Measurements from ENCODE around the gene GPR39.

GPR39 gene

DNA sequence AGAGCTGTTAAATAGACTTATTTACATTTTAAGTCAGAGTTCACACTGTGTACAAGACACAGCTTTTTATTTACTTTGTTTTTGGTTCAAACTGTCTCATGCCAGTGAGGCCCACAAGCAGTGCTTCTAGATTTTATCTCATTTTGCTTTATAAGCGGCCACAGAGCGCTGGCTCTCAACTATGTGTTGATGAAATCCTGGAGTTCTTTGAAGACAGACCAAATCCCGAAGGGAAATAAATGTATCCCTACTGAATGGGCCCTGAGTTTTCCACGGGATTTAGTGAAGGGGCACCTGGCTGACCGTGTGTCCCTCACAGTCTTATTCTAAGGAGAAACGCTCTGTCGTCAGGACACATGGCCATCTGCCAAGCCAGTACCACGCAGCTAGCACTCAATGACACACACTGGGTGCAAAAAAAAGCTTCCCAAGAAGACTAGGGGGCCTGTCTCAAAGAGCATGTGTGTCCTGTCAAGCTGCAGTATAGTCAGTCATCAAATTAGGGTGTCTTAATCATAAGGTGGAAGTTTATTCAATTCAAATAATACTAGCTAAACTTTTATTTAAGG lies 230.0 kb downstream of the GPR39 start:
- DNase-seq = no peak

DNA sequence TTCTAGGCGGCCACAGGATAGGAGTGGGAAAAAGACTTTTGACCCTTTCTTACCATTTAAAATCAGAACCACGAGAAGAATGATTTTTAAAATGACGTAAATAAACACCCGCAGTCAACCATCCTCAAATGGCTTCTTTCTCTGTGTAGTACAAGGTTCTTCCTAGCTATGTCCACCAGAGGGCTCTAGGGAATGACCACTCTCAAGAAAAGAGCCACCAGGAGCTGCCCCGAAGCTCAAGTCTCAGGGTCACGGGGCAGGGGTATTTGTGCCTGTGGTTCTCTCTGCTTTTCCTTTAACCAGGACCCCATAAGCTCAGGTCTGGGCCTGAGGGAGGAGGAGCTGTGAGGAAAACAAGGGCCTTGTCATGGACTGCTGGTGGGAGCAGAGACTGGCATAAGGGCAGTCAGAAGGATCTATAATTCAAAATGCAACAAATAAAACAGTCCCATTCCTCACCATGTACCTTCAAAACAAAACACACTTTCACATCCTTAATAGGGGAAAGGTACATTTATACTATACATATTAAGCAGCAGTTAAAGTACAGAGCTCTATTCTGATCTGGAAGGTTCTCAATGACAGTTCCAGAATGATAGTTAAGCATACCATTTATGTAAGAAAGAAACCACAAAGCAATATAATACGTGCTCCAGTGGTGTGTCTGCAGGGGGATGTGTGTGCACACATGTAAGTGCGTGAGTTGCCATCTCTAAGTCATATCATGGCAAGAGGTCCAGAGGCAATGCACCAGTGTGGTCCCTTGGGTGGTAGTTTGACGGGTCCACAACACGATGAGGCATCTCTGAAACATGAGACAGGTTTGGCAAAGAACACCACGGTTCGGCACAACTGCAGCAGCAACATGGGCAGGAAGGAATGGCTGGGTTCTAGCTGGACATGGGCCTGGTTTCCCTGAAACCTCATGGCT lies 234.8 kb downstream of the GPR39 start:
- DNase-seq = peak; percentile 30

DNA sequence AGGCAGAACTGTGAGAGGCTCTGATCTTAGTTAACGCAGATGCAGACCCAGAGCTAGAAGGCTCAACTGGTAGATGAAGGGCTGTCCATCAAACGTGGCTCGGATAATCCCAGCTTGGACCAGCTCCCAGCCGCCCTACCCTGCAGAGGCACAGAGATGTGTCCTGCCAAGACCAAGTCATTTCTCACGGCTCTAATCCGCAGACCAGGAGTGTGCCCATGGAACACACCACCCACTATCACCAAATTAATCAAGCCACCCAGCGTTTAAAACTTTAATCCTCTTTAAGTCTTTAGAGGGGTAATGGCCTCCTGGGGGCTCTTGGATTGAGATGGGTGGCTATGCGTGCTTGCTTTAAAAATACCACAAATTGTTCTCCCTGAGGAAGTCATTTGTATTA lies 235.9 kb downstream of the GPR39 start:
- DNase-seq = no peak

DNA sequence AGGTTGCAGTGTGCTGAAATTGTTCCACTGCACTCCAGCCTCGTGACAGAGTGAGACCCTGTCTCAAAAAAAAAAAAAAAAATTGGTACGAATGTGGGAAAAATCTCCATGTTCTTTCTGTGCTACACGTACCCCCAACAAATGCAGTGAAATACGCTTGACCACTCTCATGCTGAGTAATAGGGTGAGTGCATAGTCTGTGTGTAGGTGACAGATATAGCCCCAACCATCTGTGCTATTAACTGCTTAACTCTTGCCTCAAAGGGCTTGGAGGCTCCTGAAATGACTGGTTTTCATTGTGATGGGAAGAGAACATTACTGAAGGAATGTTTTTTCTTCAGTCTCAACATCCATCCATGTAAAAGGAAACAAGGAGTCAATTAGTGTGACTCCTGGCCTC lies 237.7 kb downstream of the GPR39 start:
- DNase-seq = no peak

DNA sequence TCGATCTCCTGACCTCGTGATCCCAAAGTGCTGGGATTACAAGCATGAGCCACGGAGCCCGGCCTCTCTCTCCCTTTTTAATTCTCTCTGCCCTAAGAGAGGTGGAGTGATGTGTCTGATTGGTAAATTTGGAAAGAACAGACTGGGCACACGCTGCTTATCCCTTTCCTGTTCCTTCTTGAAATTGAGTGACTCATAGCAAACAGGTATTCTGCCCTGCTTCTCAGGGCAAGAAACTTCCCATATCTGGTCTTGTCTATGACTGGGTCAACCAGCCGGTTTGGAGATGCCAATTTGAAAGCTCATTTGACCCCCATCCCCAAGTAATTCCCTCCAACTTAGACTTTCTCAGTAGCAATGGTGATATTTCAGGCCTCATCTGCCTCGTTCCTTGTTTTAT lies 238.4 kb downstream of the GPR39 start:
- DNase-seq = no peak

DNA sequence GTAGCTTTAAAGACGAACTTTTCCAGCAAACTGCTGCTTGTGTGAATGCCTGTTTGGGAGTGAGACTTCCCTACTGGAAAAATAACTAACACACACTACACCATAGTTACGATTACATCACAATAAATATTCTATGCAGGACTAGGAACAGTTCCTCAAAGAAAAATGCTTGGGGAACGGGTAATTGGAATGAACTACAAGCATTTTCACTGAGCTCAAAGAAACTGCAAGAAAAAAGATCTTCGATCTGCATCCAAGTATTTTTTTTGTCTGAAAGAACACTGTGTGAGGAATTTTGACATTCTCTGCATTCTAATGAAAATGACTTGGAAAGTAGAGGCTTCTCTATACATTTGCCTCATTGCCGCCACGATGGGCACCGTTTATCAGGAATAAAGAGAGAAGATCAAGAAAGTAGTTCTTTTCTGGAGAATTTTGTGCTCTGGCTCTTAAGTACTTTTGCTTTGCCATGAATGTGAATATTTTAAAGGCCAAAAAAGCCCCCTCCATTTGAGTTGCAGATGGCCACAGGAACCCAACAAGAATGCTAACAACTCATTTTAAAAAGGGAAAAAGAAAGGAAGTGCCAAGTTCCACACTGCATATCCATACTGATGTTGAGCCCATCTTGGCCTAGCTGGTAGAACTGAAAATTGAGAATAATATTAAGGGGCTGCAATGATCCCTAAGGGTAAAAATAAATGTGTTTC lies 239.8 kb downstream of the GPR39 start:
- DNase-seq = no peak

DNA sequence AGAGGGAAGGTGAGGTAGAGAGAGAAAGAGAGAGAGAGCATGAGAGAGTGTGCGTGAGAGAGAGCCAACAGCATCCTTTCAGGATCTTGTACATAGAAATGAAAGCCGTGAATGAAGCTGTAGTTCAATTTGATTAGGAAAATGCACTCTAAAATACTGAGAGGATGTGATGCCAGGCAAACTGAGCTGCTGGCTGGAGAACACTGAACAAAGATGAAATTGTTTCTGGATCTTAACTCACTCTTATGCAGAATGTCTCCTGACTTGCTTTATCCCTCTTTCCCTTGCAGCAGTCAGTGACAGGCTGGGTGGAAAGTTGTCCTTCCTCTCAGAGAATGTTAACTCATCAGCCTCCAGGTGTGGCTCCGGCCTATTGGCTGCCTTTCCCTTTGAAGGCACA lies 242.7 kb downstream of the GPR39 start:
- no peak for DNase-seq

DNA sequence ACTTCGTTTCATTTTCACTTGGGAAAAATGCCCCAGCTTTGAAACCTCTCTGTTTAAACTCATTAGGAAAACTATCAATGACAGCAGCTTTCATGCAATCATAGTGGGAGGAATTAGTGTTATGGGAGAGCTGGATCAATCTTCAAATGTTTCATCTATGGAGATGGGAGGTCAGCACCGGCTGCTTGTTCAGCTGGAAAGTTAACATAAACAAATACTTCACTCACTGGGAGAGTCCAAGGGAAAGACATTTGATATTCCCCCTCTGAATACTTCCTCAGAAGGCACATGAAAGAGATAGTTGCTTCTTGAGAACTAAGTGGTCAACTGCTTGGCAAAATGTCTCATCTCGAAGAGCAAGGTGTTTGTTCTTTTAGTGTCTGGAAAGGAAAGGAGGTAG lies 246.1 kb downstream of the GPR39 start:
- no peak for DNase-seq

DNA sequence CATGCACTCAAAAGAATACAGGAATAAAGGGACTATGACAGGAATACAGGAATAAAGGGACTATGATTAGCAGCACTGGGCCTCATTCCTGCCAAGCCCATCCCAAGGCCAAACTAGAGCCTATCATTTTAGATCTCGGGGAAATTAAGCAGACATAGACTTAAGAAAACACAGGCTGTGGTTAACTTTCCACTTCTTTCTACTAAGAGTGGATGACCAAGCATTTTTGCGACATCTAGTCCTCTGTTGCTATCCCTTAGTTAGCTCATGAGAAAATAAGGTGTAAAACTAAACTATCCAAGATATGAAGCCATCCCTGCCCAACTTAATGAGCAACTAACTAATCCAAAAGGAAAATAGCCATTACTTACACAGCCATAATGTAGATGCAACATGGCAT lies 247.5 kb downstream of the GPR39 start:
- no peak for DNase-seq

DNA sequence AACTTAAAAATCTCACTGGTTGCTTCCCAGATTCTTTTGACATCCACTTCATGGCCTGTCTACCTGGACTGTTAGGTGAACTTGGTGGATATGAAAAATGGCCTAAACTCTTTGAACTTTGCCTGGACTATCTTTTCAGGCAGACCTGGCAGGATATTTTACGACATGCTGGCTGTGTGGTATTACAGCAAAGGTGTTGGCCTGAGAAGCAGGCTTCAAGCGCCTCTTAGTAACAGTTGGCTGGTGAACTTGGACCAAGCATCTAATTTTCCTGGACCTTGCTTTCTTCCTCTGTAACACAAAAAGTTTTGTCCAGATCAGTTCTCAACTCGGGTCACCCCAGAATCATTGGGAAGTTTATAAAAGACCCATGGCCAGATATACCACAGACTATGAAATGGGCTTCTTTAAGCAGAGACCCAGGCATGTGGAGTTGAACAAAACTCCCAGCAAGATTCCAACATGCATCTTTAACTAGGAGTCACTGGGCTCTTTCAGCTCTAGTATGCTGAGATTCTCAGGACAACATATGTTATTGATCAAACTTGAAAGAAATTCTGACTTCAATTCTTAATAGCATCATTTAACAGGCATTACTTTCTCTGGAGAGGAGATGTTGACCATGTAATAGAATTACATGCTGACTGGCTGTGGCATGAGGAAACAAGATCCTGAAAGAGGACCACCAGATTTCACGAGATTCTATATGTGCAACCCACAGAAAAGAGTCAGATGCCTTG lies 249.0 kb downstream of the GPR39 start:
- no peak for DNase-seq

DNA sequence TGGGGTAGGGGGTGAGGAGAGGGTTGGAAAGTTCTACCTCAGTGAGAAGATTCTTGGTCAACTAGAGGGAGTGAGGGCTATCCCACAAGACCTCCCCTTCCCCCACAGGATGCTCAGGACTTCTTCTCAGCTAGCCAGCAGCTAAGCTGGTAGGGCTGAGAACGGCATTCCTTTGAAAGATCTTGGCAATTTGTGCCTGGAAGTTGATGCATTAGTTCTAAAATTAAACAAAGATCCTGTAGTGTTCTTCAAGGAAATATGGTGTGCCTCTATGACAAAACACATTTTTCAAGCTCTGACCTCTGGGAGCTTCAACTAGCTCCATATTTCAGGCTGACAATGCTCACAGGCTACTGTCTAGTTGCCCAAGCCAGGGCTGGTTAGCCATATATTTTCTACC lies 251.1 kb downstream of the GPR39 start:
- peak; percentile 39 for DNase-seq

DNA sequence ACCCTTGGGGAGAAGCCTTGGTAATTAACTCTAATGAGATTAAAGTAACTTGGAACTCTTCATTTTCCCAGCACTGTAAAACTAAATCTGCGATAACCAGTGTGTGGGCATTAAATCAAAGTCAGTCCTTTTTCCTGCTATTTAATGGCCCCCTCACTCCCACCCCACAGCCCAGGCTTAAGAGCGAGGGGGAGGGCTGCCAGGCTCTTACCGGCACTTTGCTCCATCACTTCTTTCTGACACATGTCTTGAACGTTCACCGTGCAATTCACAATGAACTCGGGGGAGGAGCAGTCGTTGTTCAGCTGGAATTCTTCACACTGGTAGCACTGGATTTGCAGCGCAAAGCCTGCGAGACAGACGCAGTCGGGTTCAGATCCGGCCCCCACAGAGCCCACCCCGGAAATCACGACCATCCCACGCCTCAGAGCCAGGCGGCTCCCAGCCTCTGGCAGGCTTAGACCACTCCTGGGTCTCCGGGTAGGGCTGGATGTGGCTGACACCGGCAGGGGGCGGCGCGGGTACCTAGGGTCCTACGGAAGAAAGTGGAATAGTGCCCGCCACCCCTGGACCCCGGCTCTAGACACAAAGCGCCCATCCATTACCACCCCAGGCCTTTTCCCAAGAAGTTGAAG lies 251.7 kb downstream of the GPR39 start:
- DNase-seq = no peak

DNA sequence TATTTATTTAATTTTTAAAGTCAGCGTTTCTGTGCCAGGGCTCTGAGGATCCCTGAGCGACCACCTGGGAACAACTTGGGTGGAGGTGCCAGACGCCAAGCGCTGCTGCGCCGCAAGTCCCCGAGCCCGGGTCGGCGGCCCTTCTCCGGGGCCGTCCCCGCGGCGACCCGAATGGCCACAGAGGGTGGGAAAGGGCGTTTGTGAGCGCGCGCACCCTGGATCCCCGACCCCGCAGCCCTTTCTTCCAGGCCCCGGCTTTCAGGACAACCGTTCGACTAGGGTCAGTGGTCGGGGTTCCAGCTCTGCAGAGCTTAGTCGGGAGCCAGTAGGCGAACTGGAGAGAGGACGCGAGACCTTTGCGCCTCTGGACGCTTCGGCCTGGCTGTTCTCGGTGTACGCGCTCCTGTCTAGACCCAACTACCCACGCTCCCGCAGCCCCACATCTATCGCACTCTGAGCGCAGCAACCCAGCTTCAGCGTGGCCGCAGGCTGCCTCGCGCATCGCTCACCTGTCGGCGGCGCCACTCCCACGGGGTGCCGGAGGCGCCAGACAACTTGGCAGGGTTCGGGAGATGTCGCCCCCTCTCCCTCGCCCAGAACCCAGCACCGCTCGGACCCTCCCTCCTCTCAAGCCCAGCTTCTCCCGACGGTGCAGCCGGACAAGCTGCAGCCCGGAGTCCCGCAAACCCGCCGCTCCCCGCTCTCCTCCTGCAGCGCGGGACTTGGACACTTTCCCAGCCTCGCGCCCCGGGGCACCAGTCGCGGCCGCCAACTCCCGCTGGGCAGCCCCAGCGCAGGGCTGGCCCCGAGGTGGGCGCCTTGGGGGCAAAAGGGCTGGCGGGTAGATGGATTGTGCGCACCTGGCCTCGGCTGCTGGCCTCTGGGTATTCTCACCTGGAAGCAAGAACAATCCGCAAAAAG lies 252.6 kb downstream of the GPR39 start:
- DNase-seq = no peak

DNA sequence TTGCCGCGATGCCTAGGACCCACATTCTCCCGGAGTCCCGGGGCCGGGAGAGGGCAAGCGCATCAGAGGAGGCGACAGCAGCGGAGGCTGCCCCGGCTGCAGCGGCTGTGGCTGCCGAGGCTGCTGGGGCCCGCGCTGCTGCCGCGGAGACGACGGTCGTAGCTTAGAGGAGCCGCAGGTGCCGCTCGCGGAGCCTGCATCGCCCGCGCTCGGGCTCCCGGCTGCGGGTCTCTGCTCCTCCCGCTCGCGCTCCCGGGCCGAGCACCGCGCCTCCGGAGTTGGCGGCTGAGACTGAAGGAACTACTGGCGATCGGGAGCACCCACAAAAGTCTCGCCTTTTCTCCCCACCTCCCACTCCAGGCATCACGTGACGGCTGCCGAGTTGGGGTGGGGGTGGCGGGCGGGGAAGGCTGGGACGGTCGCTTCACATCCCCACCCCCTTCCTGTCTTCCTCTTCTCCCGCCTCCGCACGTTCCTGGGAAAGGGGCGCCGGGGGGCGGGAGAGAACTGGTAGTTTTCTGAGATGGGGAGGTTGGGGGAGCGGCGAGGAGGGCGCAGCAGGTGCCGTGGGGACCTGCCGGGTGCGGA lies 253.4 kb downstream of the GPR39 start, which contains the start of gene LYPD1:
TSS of gene LYPD1 (minus strand) at position 298 of the 588 bp plus-strand sequence. CDS start at position 25, 273 bp downstream.
- DNase-seq = no peak

DNA sequence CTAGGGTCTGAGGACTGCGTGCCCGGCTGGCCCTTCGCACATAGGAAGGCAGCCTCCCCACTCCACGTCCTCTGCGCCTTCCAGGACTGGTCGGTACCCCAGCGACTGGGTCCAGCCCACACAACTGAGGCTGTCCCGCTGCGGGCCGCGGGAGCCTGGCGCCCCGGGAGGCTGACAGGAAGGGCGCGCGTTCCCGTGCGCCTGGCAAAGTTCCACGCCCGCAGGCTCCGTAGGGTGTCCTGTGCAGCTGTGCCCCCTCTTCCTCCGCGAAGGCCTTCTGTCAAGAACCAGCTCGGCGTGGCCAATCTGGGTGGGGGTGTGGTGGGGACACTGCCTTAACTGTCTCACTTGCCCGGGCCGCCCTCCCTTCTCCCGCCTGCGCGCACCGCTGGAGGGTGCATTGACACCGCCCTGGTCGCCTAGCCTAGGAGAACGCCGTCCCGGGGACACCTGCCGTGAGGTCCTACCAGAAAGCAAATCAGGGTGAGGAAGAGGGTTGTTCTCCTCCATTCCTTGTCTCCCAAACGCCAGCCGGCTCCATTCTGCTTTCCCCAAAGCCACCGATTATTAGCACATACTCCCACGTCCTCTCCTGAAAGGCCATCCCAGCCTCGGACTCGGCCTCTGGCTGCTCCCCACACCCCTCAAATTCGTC lies 254.0 kb downstream of the GPR39 start:
- no peak for DNase-seq

DNA sequence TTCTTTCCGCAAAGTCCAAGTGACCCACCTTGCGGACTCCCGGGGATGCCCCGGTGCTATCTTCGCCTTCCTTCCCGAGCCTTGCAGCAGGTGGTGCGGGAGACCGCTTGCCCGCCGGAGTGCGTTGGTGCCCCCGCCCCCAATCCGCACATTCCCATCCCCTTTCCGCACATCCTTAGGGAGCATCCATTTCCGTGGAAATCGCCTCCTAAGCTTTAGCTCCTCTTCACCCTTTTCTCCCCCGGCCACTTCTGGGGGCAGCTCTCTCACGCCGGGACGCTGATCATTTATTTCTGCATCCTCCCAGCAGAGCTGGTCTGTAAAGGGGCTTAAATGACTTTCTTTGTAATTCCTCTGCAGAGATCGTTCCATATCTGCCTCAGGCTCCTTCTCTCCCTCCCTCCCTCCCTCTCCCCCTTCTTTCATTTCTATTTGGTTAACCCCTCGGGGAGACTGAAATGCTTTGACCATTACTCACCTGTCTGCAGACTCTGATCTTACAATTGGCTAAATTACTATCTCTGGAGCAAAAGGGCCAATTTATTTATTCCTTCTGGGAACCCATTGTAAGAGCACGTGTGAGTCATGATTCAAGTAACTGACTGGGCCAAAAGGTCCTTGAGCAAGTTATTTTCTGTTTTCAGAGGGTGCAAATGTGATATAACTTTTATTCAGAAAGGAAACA lies 254.7 kb downstream of the GPR39 start:
- peak; percentile 92 for DNase-seq

DNA sequence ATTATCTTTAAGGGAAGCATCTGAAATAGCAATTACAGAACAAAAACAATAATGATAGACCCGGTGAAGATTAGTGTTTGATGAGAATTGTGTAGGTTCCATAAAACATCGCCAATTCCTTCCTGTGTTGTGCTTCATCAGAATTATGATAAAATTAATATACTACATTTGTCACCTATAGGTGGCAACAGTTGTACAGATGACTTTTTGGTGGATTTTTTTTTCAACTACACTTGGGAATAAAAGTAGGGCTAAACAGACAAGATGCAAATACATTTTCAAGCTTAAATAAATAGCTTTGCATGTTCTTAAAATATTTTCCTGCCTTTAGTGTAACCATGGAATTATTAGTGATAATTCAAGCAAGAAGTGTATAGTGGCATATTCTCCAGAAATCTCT lies 260.4 kb downstream of the GPR39 start:
- DNase-seq = no peak

DNA sequence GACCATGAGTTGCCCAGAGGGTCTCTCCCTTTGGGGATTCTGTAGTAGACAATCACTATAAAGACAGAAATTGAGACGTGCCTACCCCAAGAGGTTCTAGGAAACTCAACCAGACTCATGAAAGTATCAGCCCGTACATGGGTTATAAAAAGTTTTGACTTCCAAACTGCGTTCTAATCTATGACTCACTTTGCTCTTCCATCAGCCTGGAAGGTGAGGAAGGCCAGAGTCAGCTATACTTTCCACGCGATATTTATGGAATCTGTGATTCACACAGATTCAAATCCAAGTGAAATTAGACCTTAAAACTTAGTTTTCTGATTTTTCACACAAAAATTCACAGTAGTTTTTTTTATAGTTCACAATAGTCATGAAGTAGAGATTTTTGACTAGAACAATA lies 261.1 kb downstream of the GPR39 start:
- peak; percentile 77 for DNase-seq

DNA sequence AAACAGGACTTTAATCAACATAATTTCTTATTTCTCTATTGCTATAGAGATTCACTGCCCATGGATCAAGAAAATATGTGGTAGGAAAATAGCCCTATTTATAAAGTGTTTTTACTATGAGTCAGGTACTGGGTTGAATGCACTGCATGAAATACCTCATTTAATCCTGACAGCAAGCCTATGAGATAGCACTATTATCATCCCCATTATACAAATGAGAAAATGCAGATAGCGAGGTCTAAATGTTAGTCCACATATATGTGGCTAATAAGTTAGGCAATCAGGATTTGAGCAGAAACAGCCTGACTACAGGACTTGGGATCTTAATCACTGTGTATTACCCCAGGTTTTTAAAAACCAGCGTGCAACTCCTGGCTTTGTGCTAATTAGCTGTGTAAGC lies 261.9 kb downstream of the GPR39 start:
- peak; percentile 50 for DNase-seq

DNA sequence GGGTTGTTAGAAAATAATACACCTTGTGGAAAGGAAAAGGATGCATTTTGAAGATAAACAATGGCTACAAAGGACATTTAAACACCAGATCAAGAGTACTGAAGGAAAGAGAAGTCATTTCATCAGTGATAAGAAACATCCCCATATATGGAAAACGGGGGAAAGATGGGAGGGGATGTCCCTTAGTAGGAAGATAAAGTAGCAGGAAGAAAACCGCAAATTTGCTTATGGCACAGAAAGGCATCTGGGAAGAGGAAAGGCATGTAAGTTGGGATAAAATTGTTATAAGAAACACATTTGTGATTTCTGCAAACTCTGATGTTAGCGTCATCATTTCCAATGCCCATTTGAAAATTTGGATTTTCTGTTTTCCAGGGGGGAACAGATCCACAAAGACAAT lies 263.9 kb downstream of the GPR39 start:
- DNase-seq = peak; percentile 50

Data from fibroblast of skin of right quadriceps (primary cell).